HG03442 (cell line): ENCODE measurements around the gene ARRB2.
A peak's percentile ranks its signal among the peaks of the same experiment; 100 is the strongest.

Source experiments
- ATAC-seq: cut with Tn5 transposase; IDR thresholded peaks from one replicate; pipeline ENCODE4 v1.9.1; 2021; ENCODE audit warnings: mild to moderate bottlenecking, moderate library complexity; ENCODE audit not compliant: unreplicated experiment

The ARRB2 gene

GRCh38 chr17:4722678-4723240 lies 12.3 kb downstream of the ARRB2 start:
- no peak for ATAC-seq

GRCh38 chr17:4724650-4725049 lies 14.2 kb downstream of the ARRB2 start:
- no peak for ATAC-seq

- no peak for ATAC-seq
Measured at GRCh38 chr17:4725646-4726310, 15.3 kb downstream of the ARRB2 start.

- no peak for ATAC-seq
Measured at GRCh38 chr17:4728124-4728523, 17.7 kb downstream of the ARRB2 start.

- no peak for ATAC-seq
Measured at GRCh38 chr17:4733073-4733531, 22.7 kb downstream of the ARRB2 start.

GRCh38 chr17:4734857-4735475 lies 24.5 kb downstream of the ARRB2 start:
- no peak for ATAC-seq

- no peak for ATAC-seq
Measured at GRCh38 chr17:4735876-4736651, 25.6 kb downstream of the ARRB2 start.

GRCh38 chr17:4738136-4739121 lies 28.0 kb downstream of the ARRB2 start:
- ATAC-seq: no peak

GRCh38 chr17:4739122-4740024 lies 28.9 kb downstream of the ARRB2 start, which contains the start of the genes CXCL16 and ZMYND15:
Gene CXCL16 (minus strand): TSS chr17:4739928. CDS start chr17:4739339, 589 bp downstream.
Gene ZMYND15 (plus strand): TSS chr17:4739833. CDS start chr17:4740549, 716 bp downstream.
- ATAC-seq: peak; percentile 49

- ATAC-seq: no peak
Measured at GRCh38 chr17:4740025-4740351, 29.6 kb downstream of the ARRB2 start.

GRCh38 chr17:4740584-4740983 lies 30.2 kb downstream of the ARRB2 start:
- no peak for ATAC-seq

- ATAC-seq: no peak
Measured at GRCh38 chr17:4741544-4741943, 31.1 kb downstream of the ARRB2 start.

- ATAC-seq: no peak
Measured at GRCh38 chr17:4742133-4742532, 31.7 kb downstream of the ARRB2 start.

GRCh38 chr17:4742629-4743028 lies 32.2 kb downstream of the ARRB2 start:
- ATAC-seq: no peak

- ATAC-seq: no peak
Measured at GRCh38 chr17:4743216-4743615, 32.8 kb downstream of the ARRB2 start.

GRCh38 chr17:4743898-4744297 lies 33.5 kb downstream of the ARRB2 start:
- ATAC-seq: no peak

- no peak for ATAC-seq
Measured at GRCh38 chr17:4744999-4745969, 34.9 kb downstream of the ARRB2 start.

GRCh38 chr17:4747847-4748246 lies 37.4 kb downstream of the ARRB2 start:
- ATAC-seq: no peak
